Measurements from ENCODE around the gene B4GALT3. TPM values are rescaled to one million over a fixed set of nuclear protein-coding genes. Genes with fewer than 3 reads are reported as not detected.
"Not testable (repeated sequence)": the region's sequence is repeated elsewhere in the genome, so short reads cannot be mapped to it uniquely, and the experiment has no call there.

The B4GALT3 gene
- polyA plus RNA-seq, 1 experiment: 21.8 TPM

- TF ChIP-seq CTCF (IDR thresholded peaks at IDR 0.05; ENCODE audit: low read depth, low read length): no peak
- no peak overlapping the region for H3K4me3 ChIP-seq (ENCODE audit: low read depth, low read length)
These were observed 47.8 kb upstream of the B4GALT3 start for GRCh38 chr1:161225178-161225533.

GRCh38 chr1:161224695-161225087 is 47.4 kb upstream of the B4GALT3 start:
- H3K27ac ChIP-seq (ENCODE audit: low read depth, low read length); DNase-seq (ENCODE audit: low read depth, low spot score); H3K9me3 ChIP-seq (ENCODE audit: control insufficient read depth, insufficient read depth, low read length); POLR2A ChIA-PET; H3K27me3 ChIP-seq (ENCODE audit: control insufficient read depth, insufficient read depth, low read length); H3K4me3 ChIP-seq (ENCODE audit: low read depth, low read length): not testable (repeated sequence)
- CTCF ChIA-PET: interaction anchor here (0.9 to 8.9 kb wide), 11 partner anchors 8 to 157 kb away, joined by 5 to 126 read pairs (median 29); partner anchors contain the start of genes ADAMTS4, FCER1G and NDUFS2

More at GRCh38 chr1:161225178-161225533, 47.8 kb upstream of the B4GALT3 start:
- H3K27ac ChIP-seq (ENCODE audit: low read depth, low read length): no peak overlapping the region
- POLR2A ChIA-PET: interaction anchor here (0.7 to 1.9 kb wide), 7 partner anchors 8 to 89 kb away, joined by 3 to 13 read pairs (median 7); partner anchors contain the start of genes NDUFS2 and SDHC
- DNase-seq (ENCODE audit: low read depth, low spot score): no peak
- H3K9me3 ChIP-seq (ENCODE audit: control insufficient read depth, insufficient read depth, low read length): no peaks in the 10 kb centered on the region
- no peaks in the 10 kb centered on the region for H3K27me3 ChIP-seq (ENCODE audit: control insufficient read depth, insufficient read depth, low read length)
- CTCF ChIA-PET: interaction anchor here (0.6 to 8.9 kb wide), 34 partner anchors 9 to 1291 kb away, joined by 3 to 197 read pairs (median 6); partner anchors contain the start of genes ADAMTS4, FCER1G, NDUFS2 and PCP4L1

GRCh38 chr1:161223805-161224694 is 46.7 kb upstream of the B4GALT3 start:
- TF ChIP-seq CTCF (IDR thresholded peaks at IDR 0.05; ENCODE audit: low read depth, low read length): no peak
- ChIA-PET CTCF (interaction anchor here (0.9 to 8.9 kb wide), 11 partner anchors 8 to 158 kb away, joined by 4 to 126 read pairs (median 29); partner anchors contain the start of genes ADAMTS4, FCER1G, NDUFS2 and PPOX), POLR2A (no interaction called here)
- no peak overlapping the region for H3K4me3 ChIP-seq (ENCODE audit: low read depth, low read length)
- H3K27me3 ChIP-seq (ENCODE audit: control insufficient read depth, insufficient read depth, low read length): no peaks in the 10 kb centered on the region
- no peaks in the 10 kb centered on the region for H3K9me3 ChIP-seq (ENCODE audit: control insufficient read depth, insufficient read depth, low read length)
- H3K27ac ChIP-seq (ENCODE audit: low read depth, low read length): no peak overlapping the region
- no peak for DNase-seq (ENCODE audit: low read depth, low spot score)

GRCh38 chr1:161222175-161223019 is 45.1 kb upstream of the B4GALT3 start:
- ChIA-PET POLR2A (no interaction called here), CTCF (interaction anchor here (0.5 to 8.9 kb wide), 4 partner anchors 11 to 160 kb away, joined by 3 to 126 read pairs (median 10); no protein-coding TSS in a partner anchor)
- no peak overlapping the region for H3K27ac ChIP-seq (ENCODE audit: low read depth, low read length)
- DNase-seq (ENCODE audit: low read depth, low spot score): no peak
- no peak for TF ChIP-seq CTCF (IDR thresholded peaks at IDR 0.05; ENCODE audit: low read depth, low read length)
- H3K27me3 ChIP-seq (ENCODE audit: control insufficient read depth, insufficient read depth, low read length): no peaks in the 10 kb centered on the region
- H3K4me3 ChIP-seq (ENCODE audit: low read depth, low read length): no peak overlapping the region
- H3K9me3 ChIP-seq (ENCODE audit: control insufficient read depth, insufficient read depth, low read length): no peaks in the 10 kb centered on the region

- Histone ChIP-seq H3K27me3 (ENCODE audit: control insufficient read depth, insufficient read depth, low read length) (no peaks in the 10 kb centered on the region), H3K27ac (ENCODE audit: low read depth, low read length) (no peak overlapping the region), H3K9me3 (ENCODE audit: control insufficient read depth, insufficient read depth, low read length) (no peaks in the 10 kb centered on the region), H3K4me3 (ENCODE audit: low read depth, low read length) (no peak overlapping the region)
- DNase-seq (ENCODE audit: low read depth, low spot score): no peak
- POLR2A ChIA-PET: interaction anchor here (1.7 kb wide), 1 partner anchor 18 kb away, joined by 4 read pairs; the partner anchor contains the start of gene NDUFS2
- CTCF ChIA-PET: interaction anchor here (0.9 to 2.1 kb wide), 8 partner anchors 9 to 163 kb away, joined by 3 to 13 read pairs (median 4); no protein-coding TSS in a partner anchor
- no peak for TF ChIP-seq CTCF (IDR thresholded peaks at IDR 0.05; ENCODE audit: low read depth, low read length)
These were observed 42.7 kb upstream of the B4GALT3 start for GRCh38 chr1:161220002-161220401.
